H1 (cell line): ENCODE data around the gene SYNPO.

ENCODE experiments used
- CBX8 ChIP-seq: fragments of 300-800, 300-1000 bp; sonication (generic); IDR thresholded peaks from 2 replicates; pipeline ENCODE4 v1.7.1; 2016; ENCODE audit warnings: low read depth, low read length, borderline replicate concordance
- CEBPB ChIP-seq: IDR thresholded peaks from 2 replicates; pipeline ENCODE4 v1.6.1; 2012; ENCODE audit warnings: low read depth, low read length
- CREB1 ChIP-seq: IDR thresholded peaks from 2 replicates; pipeline ENCODE4 v1.6.1; 2012; ENCODE audit warnings: inconsistent platforms
- EP300 ChIP-seq, 2 experiments: IDR thresholded peaks; 1 replicate in 1 of 2; 2 replicates in 1 of 2; pipeline ENCODE4 v1.6.1; 2011 to 2012; ENCODE audit warnings: low read depth in 2 of 2, low read length in 2 of 2, mild to moderate bottlenecking in 2 of 2, borderline replicate concordance in 1 of 2, inconsistent platforms in 1 of 2, moderate library complexity in 1 of 2
- EZH2 ChIP-seq: fragments of 200-600 bp; sonication (generic); IDR thresholded peaks from 2 replicates; pipeline ENCODE4 v1.7.1; 2012; ENCODE audit warnings: low read depth, mild to moderate bottlenecking, moderate library complexity, low read length, inconsistent platforms; ENCODE audit not compliant: severe bottlenecking
- NRF1 ChIP-seq: IDR thresholded peaks from 2 replicates; pipeline ENCODE4 v1.6.1; 2011; ENCODE audit warnings: mild to moderate bottlenecking, low read depth, low read length, improper control_type of control experiment
- POLR2A ChIP-seq, 2 experiments: IDR thresholded peaks; 1 replicate in 1 of 2; 2 replicates in 1 of 2; pipeline ENCODE4 v1.6.1; 2011; ENCODE audit warnings: low read depth in 2 of 2, low read length in 2 of 2, mild to moderate bottlenecking in 2 of 2; ENCODE audit errors: control extremely low read depth in 1 of 2
- POLR2AphosphoS5 ChIP-seq: IDR thresholded peaks from 2 replicates; pipeline ENCODE4 v1.6.1; 2011; ENCODE audit warnings: low read depth, low read length
- RAD21 ChIP-seq, 2 experiments: IDR thresholded peaks in 1 of 2; conservative IDR thresholded peaks in 1 of 2; 2 replicates each; pipeline ENCODE4 v1.6.1; 2011; ENCODE audit warnings: low read depth in 2 of 2, low read length in 2 of 2, improper control_type of control experiment in 1 of 2, inconsistent platforms in 1 of 2, mild to moderate bottlenecking in 1 of 2, moderate library complexity in 1 of 2
- RFX5 ChIP-seq: IDR thresholded peaks from 2 replicates; pipeline ENCODE4 v1.6.1; 2011; ENCODE audit warnings: low read depth, low read length, improper control_type of control experiment, borderline replicate concordance
- SRF ChIP-seq: IDR thresholded peaks from 2 replicates; pipeline ENCODE4 v1.6.1; 2011; ENCODE audit warnings: mild to moderate bottlenecking, low read depth, low read length, moderate library complexity
- SUZ12 ChIP-seq: fragments of 200-600 bp; sonication (generic); IDR thresholded peaks from 2 replicates; pipeline ENCODE4 v1.6.1; 2012; ENCODE audit warnings: mild to moderate bottlenecking, inconsistent platforms, low read length, moderate library complexity, mixed read lengths
- TF ChIP-seq, protein P1 (sequence below), 3 experiments: IDR thresholded peaks; 1 replicate in 2 of 3; 2 replicates in 1 of 3; pipeline versions ENCODE4 v1.5.1 to v1.6.1; 2011; ENCODE audit warnings: low read length in 3 of 3, mild to moderate bottlenecking in 3 of 3, inconsistent platforms in 2 of 3, low read depth in 1 of 3, moderate library complexity in 1 of 3; ENCODE audit not compliant: insufficient read depth in 1 of 3; ENCODE audit errors: control extremely low read depth in 1 of 3

DNA sequence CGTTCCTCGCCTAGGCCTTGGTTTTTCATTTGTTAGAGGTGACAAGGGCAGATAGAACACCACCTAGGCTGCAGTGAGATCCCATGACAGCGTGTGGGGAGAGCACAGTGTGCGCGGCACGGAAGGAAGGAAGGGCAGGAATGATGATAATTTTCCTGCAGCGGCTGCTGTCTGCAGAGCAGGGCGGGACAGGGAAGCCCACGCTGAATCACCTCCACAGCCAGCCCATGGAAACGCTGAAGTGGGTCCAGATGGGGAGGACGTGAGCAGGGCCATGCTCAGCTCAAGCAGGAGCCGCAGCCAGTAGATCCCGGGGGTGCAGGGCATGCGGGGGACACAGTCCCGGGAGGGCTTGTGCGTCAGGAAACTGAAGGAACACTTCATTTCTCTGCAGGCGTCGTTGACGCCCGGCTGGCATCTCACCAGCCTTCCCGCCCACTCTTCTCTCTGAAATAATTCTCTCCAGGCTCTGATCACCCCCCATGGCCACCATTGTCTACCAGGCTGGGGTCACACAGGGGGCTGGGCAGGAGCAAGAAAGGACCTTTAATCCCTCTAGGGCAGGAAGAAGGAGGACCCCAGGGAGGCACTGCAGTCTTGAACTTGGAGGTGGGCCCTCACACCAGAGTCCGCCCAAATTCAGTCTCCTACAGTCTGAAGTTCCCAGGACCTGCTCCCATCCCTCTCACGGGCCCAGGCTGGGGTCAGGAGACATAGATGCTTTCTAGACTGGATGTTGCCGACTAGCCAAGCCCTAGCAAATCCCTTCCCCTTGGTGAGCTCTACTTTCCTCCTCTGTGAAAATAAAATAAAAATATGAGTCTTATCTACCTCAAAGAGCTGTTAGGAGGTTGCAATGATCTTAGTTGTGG, 20.9 kb upstream of the SYNPO start:
- TF ChIP-seq, protein P1, sequence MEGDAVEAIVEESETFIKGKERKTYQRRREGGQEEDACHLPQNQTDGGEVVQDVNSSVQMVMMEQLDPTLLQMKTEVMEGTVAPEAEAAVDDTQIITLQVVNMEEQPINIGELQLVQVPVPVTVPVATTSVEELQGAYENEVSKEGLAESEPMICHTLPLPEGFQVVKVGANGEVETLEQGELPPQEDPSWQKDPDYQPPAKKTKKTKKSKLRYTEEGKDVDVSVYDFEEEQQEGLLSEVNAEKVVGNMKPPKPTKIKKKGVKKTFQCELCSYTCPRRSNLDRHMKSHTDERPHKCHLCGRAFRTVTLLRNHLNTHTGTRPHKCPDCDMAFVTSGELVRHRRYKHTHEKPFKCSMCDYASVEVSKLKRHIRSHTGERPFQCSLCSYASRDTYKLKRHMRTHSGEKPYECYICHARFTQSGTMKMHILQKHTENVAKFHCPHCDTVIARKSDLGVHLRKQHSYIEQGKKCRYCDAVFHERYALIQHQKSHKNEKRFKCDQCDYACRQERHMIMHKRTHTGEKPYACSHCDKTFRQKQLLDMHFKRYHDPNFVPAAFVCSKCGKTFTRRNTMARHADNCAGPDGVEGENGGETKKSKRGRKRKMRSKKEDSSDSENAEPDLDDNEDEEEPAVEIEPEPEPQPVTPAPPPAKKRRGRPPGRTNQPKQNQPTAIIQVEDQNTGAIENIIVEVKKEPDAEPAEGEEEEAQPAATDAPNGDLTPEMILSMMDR (IDR thresholded peaks at IDR 0.05; ENCODE audit: control extremely low read depth in 1 of 3, insufficient read depth in 1 of 3, low read depth in 1 of 3, low read length in 3 of 3) = no peak
- TF ChIP-seq CEBPB = no peak
- no peak for TF ChIP-seq POLR2A (IDR thresholded peaks at IDR 0.05; ENCODE audit: control extremely low read depth in 1 of 2, low read depth in 2 of 2, low read length in 2 of 2)
- no peak for TF ChIP-seq CBX8
- TF ChIP-seq RFX5 = no peak
- no peak for TF ChIP-seq NRF1
- no peak for TF ChIP-seq SUZ12
- no peak for TF ChIP-seq CREB1
- no peak for TF ChIP-seq EZH2
- TF ChIP-seq SRF = no peak
- TF ChIP-seq POLR2AphosphoS5 = no peak
- no peak for TF ChIP-seq RAD21 (IDR thresholded peaks at IDR 0.05 in 1 of 2, conservative IDR thresholded peaks at IDR 0.05 in 1 of 2; ENCODE audit: low read depth in 2 of 2, low read length in 2 of 2)
- TF ChIP-seq EP300 (IDR thresholded peaks at IDR 0.05; ENCODE audit: borderline replicate concordance in 1 of 2, low read depth in 2 of 2, low read length in 2 of 2) = no peak
